Limb (tissue), 2 donors: ENCODE results near the gene MKRN2OS.

ENCODE experiments used
- DNase-seq, 2 donors: peaks; one replicate each; pipeline ENCODE4 v3.0.0-alpha.2; 2016; ENCODE audit errors: extremely low spot score in 2 of 2

MKRN2OS gene

GRCh38 chr3:12513694-12514446 is 31.4 kb downstream of the MKRN2OS start:
- no peak for DNase-seq

DNA sequence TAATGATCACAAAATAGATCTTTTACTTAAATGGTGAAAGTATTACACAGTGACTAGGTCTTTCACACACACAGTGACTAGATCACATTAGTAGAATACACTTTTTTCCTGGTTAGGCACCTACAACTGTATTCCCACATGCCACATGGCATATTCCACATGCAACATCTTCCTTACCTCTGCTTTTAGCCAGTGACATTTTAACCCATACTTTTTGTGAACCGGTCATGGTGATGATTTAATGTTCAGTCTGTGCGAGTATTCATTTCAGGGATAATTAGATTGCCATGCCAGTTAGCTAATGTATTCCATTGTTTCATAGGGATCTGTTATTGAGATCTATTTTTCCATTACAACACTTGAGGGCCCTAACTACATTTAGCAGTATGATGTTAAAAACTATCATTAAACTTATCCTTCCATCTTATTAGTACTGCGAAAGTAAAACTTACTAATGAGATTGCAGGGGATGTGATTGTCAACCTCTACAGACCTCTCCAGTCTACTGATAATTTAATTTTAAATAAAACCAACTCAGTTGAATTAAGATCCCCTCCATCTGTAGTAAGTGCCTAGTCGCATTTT is 32.7 kb downstream of the MKRN2OS start:
- no peak for DNase-seq

DNA sequence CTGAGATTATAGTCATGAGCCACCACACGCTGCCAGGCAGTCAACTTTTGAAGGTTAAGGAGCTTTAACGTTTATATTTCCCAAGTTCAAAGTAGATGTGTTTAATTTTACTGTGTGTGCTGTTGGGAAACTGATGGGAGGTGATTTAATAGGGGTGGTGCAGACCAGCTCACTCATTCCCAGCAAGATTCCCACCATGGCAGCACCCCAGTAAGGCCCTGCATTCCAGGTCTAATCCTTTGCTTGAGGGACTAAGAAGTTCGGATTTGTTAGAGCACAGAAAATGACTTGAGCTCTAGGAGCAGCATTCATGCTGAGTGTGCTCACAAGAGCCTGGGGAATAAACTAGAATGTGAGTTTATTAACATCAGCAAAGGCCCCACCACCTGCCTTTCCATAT is 35.8 kb downstream of the MKRN2OS start:
- DNase-seq = no peak

- no peak for DNase-seq
These were observed 37.0 kb downstream of the MKRN2OS start for GRCh38 chr3:12508291-12508700.

DNA sequence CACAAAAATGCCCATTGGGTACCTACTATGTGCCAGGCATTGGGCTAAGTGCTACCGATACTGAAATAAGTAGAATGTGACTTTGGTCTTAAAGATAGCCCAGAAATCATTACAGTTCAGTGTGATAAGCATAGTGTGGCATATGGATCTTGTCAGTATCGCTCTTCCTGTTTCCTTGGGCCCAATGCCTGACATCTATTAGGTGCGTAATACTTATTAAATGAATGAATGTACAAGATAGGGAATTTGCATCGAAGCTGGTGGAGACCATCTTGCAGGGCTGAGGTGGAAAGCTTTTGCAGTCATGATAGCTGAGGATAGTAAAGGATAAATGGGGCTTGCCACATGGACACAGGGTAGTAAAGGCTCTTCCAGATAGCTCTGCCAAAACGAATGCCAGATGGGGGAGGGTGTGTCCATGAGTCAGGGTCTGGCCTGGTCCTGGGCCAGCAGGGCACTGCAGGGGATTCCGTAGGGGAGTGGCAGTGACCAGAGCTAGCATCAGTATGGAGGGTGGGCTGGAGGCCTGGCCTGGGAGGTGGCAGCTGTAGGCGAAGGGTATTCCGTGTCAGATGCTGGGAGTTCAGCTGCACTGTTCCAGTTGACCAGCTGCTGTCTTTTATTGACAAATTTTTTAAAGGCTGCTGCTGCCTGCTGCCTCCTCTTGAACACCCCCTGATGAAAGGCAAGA is 37.6 kb downstream of the MKRN2OS start:
- peak; percentile 37 to 40 for DNase-seq

GRCh38 chr3:12506201-12506709 is 39.0 kb downstream of the MKRN2OS start:
- DNase-seq = no peak

DNA sequence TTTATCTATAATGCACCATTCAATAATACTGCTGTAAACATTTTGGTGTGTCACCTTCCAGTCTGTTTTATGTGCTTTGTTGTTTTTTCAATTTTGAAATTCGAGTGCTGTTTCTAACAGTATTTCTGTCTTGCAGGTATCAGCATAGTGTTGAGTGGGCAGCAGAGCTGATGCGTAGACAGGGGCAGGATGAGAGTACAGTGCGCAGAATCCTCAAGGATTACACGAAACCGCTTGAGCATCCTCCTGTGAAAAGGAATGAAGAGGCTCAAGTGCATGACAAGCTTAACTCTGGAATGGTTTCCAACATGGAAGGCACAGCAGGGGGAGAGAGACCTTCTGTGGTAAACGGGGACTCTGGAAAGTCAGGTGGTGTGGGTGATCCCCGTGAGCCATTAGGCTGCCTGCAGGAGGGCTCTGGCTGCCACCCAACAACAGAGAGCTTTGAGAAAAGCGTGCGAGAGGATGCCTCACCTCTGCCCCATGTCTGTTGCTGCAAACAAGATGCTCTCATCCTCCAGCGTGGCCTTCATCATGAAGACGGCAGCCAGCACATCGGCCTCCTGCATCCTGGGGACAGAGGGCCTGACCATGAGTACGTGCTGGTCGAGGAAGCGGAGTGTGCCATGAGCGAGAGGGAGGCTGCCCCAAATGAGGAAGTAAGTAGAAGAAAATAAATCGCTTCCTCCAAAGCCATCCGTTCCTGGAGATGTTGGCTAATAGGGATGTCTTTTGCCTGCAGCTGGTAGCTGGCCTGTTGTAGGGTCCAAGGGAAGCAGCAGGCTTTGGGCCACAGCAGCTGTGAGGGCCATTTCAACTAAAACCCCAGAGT is 42.0 kb downstream of the MKRN2OS start:
- DNase-seq = no peak

GRCh38 chr3:12501360-12502020 is 43.8 kb downstream of the MKRN2OS start:
- DNase-seq = no peak

GRCh38 chr3:12499474-12499873 is 45.8 kb downstream of the MKRN2OS start:
- DNase-seq = no peak

DNA sequence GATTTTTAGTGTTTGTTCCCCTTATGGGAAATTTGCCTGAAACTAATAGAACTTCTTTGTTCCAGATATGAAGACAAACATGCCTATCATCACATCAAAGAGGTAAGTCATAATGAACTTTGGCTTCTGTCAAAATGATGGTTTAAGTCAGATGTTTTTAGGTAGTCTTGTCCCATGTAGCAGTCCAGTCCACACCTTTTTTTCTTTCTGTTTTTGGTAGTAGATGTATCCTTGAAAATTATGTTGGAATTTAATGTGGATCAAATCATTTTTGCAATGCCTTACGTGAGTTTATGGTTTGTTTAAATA is 48.9 kb downstream of the MKRN2OS start:
- DNase-seq = no peak

DNA sequence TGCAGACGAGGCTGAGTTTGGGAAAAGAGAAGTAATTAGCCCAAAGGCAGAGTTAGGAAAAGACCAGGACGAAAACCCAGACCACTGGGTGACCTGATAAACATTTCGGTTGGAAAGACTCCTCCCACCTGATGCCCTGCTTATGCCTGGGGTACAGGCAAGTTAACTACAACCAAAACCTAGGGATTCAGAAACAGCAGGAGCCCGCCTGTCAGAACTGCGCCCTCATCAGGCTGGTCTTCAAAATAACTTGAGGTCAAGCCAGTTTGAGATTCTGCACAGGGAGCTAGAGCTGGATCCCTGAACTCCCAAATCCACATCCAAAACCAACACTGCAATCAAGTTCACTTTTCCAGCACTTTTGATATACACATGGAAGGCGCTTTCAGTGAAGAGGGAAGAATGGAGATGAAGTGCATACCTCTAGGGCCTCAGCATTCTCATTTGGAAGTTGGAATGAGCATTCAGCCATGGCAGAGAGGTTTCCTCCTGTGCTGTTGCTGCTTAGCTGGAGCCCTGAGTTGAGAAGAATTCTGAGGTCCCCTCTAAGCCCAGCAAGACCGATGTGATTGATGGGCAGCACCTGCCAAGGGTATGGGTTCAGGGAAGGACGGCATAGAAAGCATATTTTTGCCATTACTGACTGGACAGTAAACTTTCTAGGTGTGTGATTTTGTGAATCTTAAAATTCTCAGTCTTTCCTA is 49.4 kb downstream of the MKRN2OS start:
- no peak for DNase-seq

- DNase-seq = no peak
These were observed 54.8 kb downstream of the MKRN2OS start for GRCh38 chr3:12490547-12490946.

- DNase-seq = no peak
These were observed 55.5 kb downstream of the MKRN2OS start for GRCh38 chr3:12489832-12490231.
